ENCODE results near the gene NR2E1. TPM values are rescaled to one million over a fixed set of nuclear protein-coding genes. Genes with fewer than 3 reads are reported as not detected.

NR2E1 gene
- total and polyA plus RNA-seq, 11 donors, result not detected

- Histone ChIP-seq H3K27ac (peak overlapping the region in 9 of 12 donors; percentile 60 to 88 (median 75)), H3K4me3 (peak overlapping the region; percentile 10 to 58 (median 50)), H3K27me3 (peaks cover 0 to 74% (median 3%) of the 10 kb centered on the region in 9 donors), H3K9me3 (no peaks in the 10 kb centered on the region), H3K4me1 (peaks cover 0 to 17% (median 7%) of the 10 kb centered on the region in 12 donors), H3K36me3 (no peaks in the 10 kb centered on the region)
- 28 to 42% (median 39%) methylated on average over 18 of the region's 18 CpGs for WGBS, 4 donors
- intact Hi-C loops (cut with DNase I), result no loop called here
- ATAC-seq (no peak), DNase-seq (no peak)
- TF ChIP-seq CTCF (IDR thresholded peaks at IDR 0.05) (no peak), POLR2A (IDR thresholded peaks at IDR 0.05) (no peak)
Observed at GRCh38 chr6:108134213-108134970, 31.4 kb upstream of the NR2E1 start.

- no peak overlapping the region for H3K4me3 ChIP-seq
- H3K27me3 ChIP-seq, result peaks cover 0 to 46% (median 6%) of the 10 kb centered on the region in 9 donors
- H3K4me1 ChIP-seq, result no peaks in the 10 kb centered on the region
- TF ChIP-seq CTCF (IDR thresholded peaks at IDR 0.05), result no peak
- no peak for TF ChIP-seq POLR2A (IDR thresholded peaks at IDR 0.05)
- ATAC-seq (no peak), DNase-seq (no peak)
- H3K36me3 ChIP-seq, result no peaks in the 10 kb centered on the region
- no peaks in the 10 kb centered on the region for H3K9me3 ChIP-seq
- H3K27ac ChIP-seq, result no peak overlapping the region
- intact Hi-C loops (cut with DNase I), result no loop called here
- 78 to 97% (median 92%) methylated on average over 1 of the region's 1 CpG for WGBS, 4 donors
Observed at GRCh38 chr6:108142240-108142639, 23.6 kb upstream of the NR2E1 start.

DNA sequence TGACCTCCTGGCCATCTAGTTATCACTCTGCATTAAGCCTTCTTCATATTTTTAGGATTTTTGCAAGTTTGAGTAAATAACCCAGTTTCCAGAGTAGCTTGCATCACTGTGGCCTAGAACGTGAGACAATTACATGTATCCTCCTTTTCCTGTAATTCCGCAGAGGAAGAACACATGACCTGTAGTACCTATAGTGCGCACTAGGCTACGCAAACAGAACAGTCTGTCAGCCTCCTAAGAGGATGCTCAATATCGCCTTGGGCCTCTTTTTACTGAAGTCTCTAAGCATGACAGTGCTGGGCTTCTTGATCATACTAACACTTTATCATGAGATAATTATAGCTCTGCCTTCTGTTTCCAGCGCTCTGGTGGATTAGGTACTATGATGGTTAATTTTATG is 20.2 kb upstream of the NR2E1 start:
- Histone ChIP-seq H3K27ac (no peak overlapping the region), H3K4me1 (no peaks in the 10 kb centered on the region), H3K36me3 (no peaks in the 10 kb centered on the region), H3K27me3 (peaks cover 0 to 55% (median 20%) of the 10 kb centered on the region in 9 donors), H3K9me3 (peaks cover 0 to 7% (median 0%) of the 10 kb centered on the region in 12 donors), H3K4me3 (no peak overlapping the region)
- 75 to 82% (median 78%) methylated on average over 6 of the region's 6 CpGs for WGBS, 4 donors
- intact Hi-C loops (cut with DNase I), result no loop called here
- ATAC-seq, result no peak
- DNase-seq, result no peak
- no peak for TF ChIP-seq CTCF (IDR thresholded peaks at IDR 0.05)
- TF ChIP-seq POLR2A (IDR thresholded peaks at IDR 0.05), result no peak

- Histone ChIP-seq H3K9me3 (peaks cover 0 to 7% (median 0%) of the 10 kb centered on the region in 12 donors), H3K27ac (no peak overlapping the region), H3K4me1 (peaks cover 0 to 10% (median 4%) of the 10 kb centered on the region in 12 donors), H3K4me3 (no peak overlapping the region), H3K36me3 (no peaks in the 10 kb centered on the region), H3K27me3 (peaks cover 15 to 98% (median 73%) of the 10 kb centered on the region in 9 donors)
- no peak for TF ChIP-seq CTCF (IDR thresholded peaks at IDR 0.05)
- no peak for TF ChIP-seq POLR2A (IDR thresholded peaks at IDR 0.05)
- ATAC-seq (no peak), DNase-seq (no peak)
- 68 to 83% (median 78%) methylated on average over 4 of the region's 4 CpGs for WGBS, 4 donors
- intact Hi-C loops (cut with DNase I), result no loop called here
Observed at GRCh38 chr6:108152446-108152845, 13.4 kb upstream of the NR2E1 start.

All from heart left ventricle (tissue), 16 donors.